Activated CD8-positive, alpha-beta T cell treated with anti-CD3 and anti-CD28 coated beads for 36 hours (primary cell): ENCODE measurements around the gene TGFBR2. TPM values are rescaled to one million over a fixed set of nuclear protein-coding genes. Genes with fewer than 3 reads are reported as not detected.

Experiments
- ATAC-seq: fragments of 200-7000 bp; cut with Tn5 transposase; one replicate; pipeline ENCODE4 v1.10.0; 2021; ENCODE audit warnings: mild to moderate bottlenecking, moderate library complexity
- CTCF ChIA-PET: fragments of 350-600 bp; sonication (Branson Sonifier 250); formaldehyde crosslinking; loops from one replicate; lab custom pipeline; 2021; ENCODE audit warnings: antibody characterized with exemption; lab: Charles Lee
- POLR2A ChIA-PET: fragments of 350-600 bp; sonication (Branson Sonifier 250); formaldehyde crosslinking; loops from one replicate; lab custom pipeline; 2021; ENCODE audit warnings: antibody characterized with exemption; lab: Charles Lee
- DNase-seq: peaks from one replicate; pipeline ENCODE4 v3.0.0-alpha.2; 2020
- H3K27ac Mint-ChIP-seq: one replicate; pipeline ENCODE4 v1.8.0; 2021; ENCODE audit warnings: mild to moderate bottlenecking, mixed read lengths
- H3K27me3 Mint-ChIP-seq: one replicate; pipeline ENCODE4 v1.8.0; 2021; ENCODE audit warnings: mixed read lengths
- H3K36me3 Mint-ChIP-seq: one replicate; pipeline ENCODE4 v1.8.0; 2021; ENCODE audit warnings: low read depth, mixed read lengths
- H3K4me1 Mint-ChIP-seq: one replicate; pipeline ENCODE4 v1.8.0; 2021; ENCODE audit warnings: low read depth, mixed read lengths
- H3K4me3 Mint-ChIP-seq: one replicate; pipeline ENCODE4 v1.8.0; 2021; ENCODE audit warnings: mild to moderate bottlenecking, moderate library complexity, mixed read lengths
- H3K9me3 Mint-ChIP-seq: one replicate; pipeline ENCODE4 v1.8.0; 2021; ENCODE audit warnings: mixed read lengths
- CTCF ChIP-seq: fragments of 200-600 bp; IDR thresholded peaks from one replicate; pipeline ENCODE4 v1.8.0; 2022; ENCODE audit warnings: antibody characterized with exemption, mild to moderate bottlenecking
- intact Hi-C: fragments of 100-400 bp; cut with micrococcal nuclease; formaldehyde crosslinking; loops from one replicate; pipeline ENCODE4 v1.10.0; 2022
- total RNA-seq, 2 experiments: library from RNA; stranded (reverse); gene quantifications; one replicate each; pipeline ENCODE4 v1.2.3, GENCODE V29; 2021

The TGFBR2 gene
- total RNA-seq, 2 experiments from 2014 or later, result 49.1 to 50.0 TPM

DNA sequence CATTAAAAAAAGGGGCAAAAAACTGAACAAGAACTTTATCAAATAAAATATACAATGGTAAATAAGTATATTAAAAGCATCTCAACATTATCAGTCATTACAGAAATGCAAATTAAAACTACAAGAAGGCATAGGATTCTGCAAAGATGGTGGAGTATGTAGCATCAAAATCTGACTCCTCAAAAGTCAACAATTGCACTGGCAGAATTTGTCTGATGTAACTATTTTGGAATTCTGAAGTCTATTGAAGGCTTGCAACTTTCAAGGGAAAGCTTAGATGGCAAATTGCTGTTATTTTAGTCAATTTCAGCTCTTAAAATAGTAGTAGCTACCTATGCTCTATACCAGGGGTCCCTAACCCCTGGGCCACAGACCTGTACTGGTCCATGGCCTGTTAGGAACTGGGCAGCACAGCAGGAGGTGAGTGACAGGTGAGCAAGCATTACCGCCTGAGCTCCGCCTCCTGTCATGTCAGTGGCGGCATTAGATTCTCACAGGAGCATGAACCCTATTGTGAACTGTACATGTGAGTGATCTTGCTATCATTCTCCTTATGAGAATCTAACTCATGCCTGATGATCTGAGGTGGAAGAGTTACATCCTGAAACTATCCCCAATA is 107.6 kb downstream of the TGFBR2 start:
- Mint-ChIP-seq H3K27me3 (no peaks in the 10 kb centered on the region), H3K9me3 (peaks cover 4% of the 10 kb centered on the region), H3K36me3 (no peaks in the 10 kb centered on the region), H3K4me1 (peaks cover 4% of the 10 kb centered on the region), H3K4me3 (no peak overlapping the region), H3K27ac (no peak overlapping the region)
- ChIA-PET CTCF (interaction anchor here (1.2 to 1.3 kb wide), 3 partner anchors 11 to 514 kb away, joined by 3 to 5 read pairs (median 3); no protein-coding TSS in a partner anchor), POLR2A (interaction anchor here (1.3 kb wide), 1 partner anchor 9 kb away, joined by 3 read pairs; no protein-coding TSS in a partner anchor)
- ATAC-seq (no peak), DNase-seq (no peak)
- intact Hi-C loops, result no loop called here
- no peak for TF ChIP-seq CTCF

- Mint-ChIP-seq H3K27ac (no peak overlapping the region), H3K27me3 (no peaks in the 10 kb centered on the region), H3K36me3 (no peaks in the 10 kb centered on the region), H3K4me1 (no peaks in the 10 kb centered on the region), H3K4me3 (no peak overlapping the region), H3K9me3 (peaks cover 4% of the 10 kb centered on the region)
- POLR2A ChIA-PET, result interaction anchor here (1.6 kb wide), 1 partner anchor 11 kb away, joined by 3 read pairs; no protein-coding TSS in a partner anchor
- DNase-seq (no peak), ATAC-seq (no peak)
- CTCF ChIA-PET, result interaction anchor here (1.8 to 2.3 kb wide), 2 partner anchors 15 to 26 kb away, joined by 6 to 8 read pairs; no protein-coding TSS in a partner anchor
- TF ChIP-seq CTCF, result no peak
- intact Hi-C loops, result no loop called here
Measured at GRCh38 chr3:30719536-30719935, 113.1 kb downstream of the TGFBR2 start.

DNA sequence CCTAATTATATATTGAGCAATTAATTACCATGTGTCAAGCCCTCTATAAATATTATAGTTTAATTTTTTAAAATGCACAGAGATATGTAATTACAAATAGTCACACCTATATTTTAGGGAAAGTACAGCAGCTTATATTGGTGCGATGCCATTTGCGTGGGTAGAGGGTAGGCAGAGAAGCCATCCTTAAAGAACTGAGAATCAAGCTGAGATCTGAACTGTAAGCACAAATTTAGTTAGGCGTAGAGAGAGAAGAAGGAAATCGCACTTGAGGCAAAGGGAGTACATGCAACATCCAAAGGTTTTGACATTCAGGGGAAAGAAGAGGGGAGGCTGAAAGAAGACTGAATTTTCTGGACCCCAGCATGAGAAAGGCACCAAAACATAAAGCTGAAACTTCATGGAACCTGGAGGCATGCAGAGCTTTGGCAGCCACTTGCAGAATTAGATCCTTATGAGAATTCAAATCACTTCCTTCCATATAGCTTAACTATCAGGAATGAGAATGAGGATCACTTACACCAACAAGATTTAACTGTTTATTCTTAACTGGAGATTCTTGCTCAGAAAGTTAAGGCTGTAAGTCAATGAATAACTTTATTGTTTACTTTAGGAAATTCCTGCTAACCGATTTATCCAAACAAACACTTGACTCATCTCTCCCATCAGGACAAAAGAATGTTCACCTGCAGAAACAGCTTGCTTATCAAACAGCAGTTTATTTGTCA is 114.3 kb downstream of the TGFBR2 start:
- peaks cover 5% of the 10 kb centered on the region for H3K4me1 Mint-ChIP-seq
- CTCF ChIA-PET, result interaction anchor here (0.7 to 2.3 kb wide), 3 partner anchors 13 to 678 kb away, joined by 3 to 8 read pairs (median 6); no protein-coding TSS in a partner anchor
- TF ChIP-seq CTCF, result no peak
- H3K4me3 Mint-ChIP-seq, result no peak overlapping the region
- no peak overlapping the region for H3K27ac Mint-ChIP-seq
- intact Hi-C loops, result no loop called here
- no peak for DNase-seq
- H3K36me3 Mint-ChIP-seq, result no peaks in the 10 kb centered on the region
- POLR2A ChIA-PET, result interaction anchor here (0.6 to 1.6 kb wide), 2 partner anchors 12 to 113 kb away, joined by 3 read pairs; no protein-coding TSS in a partner anchor
- ATAC-seq, result no peak
- peaks cover 4% of the 10 kb centered on the region for H3K9me3 Mint-ChIP-seq
- H3K27me3 Mint-ChIP-seq, result no peaks in the 10 kb centered on the region

- Mint-ChIP-seq H3K27me3 (no peaks in the 10 kb centered on the region), H3K27ac (no peak overlapping the region), H3K4me3 (no peak overlapping the region), H3K36me3 (no peaks in the 10 kb centered on the region), H3K9me3 (peaks cover 4% of the 10 kb centered on the region), H3K4me1 (peaks cover 5% of the 10 kb centered on the region)
- ATAC-seq, result no peak
- no peak for DNase-seq
- intact Hi-C loops, result no loop called here
- no peak for TF ChIP-seq CTCF
- ChIA-PET CTCF (interaction anchor here (0.7 to 2.3 kb wide), 3 partner anchors 13 to 679 kb away, joined by 3 to 8 read pairs (median 6); no protein-coding TSS in a partner anchor), POLR2A (interaction anchor here (0.6 kb wide), 1 partner anchor 114 kb away, joined by 3 read pairs; no protein-coding TSS in a partner anchor)
Measured at GRCh38 chr3:30721314-30721634, 114.9 kb downstream of the TGFBR2 start.
